HL-60 (cell line): ENCODE data around the gene IZUMO4.

ENCODE experiments used
- DNase-seq, 2 experiments: peaks; one replicate each; pipeline ENCODE4 v3.0.0-alpha.2; 2010 to 2020; ENCODE audit warnings: low read depth in 1 of 2, low spot score in 1 of 2
- H3K27ac ChIP-seq: fragments of 250-450 bp; sonication (Bioruptor Pico); replicated peaks from 2 replicates; pipeline ENCODE4 v1.5.1; 2020; ENCODE audit warnings: mild to moderate bottlenecking, moderate library complexity
- H3K27me3 ChIP-seq: fragments of 250-450 bp; sonication (Bioruptor Pico); 2 replicates; pipeline ENCODE4 v1.5.1; 2021; ENCODE audit warnings: mild to moderate bottlenecking, moderate library complexity; ENCODE audit not compliant: insufficient read depth, poor library complexity, severe bottlenecking
- H3K4me3 ChIP-seq: replicated peaks from 2 replicates; pipeline ENCODE4 v1.5.1; 2011; ENCODE audit warnings: mild to moderate bottlenecking, control low read depth, low read length; ENCODE audit not compliant: insufficient read depth
- GABPA ChIP-seq: IDR thresholded peaks from 2 replicates; pipeline ENCODE4 v1.6.1; 2012; ENCODE audit warnings: low read depth
- POLR2AphosphoS5 ChIP-seq: IDR thresholded peaks from 2 replicates; pipeline ENCODE4 v1.6.1; 2012; ENCODE audit warnings: low read depth
- SPI1 ChIP-seq: IDR thresholded peaks from 2 replicates; pipeline ENCODE4 v1.6.1; 2012; ENCODE audit warnings: low read depth, mild to moderate bottlenecking, borderline replicate concordance
- TF ChIP-seq, protein P1 (sequence below): IDR thresholded peaks from 2 replicates; pipeline ENCODE4 v1.6.1; 2012; ENCODE audit warnings: low read depth; ENCODE audit not compliant: insufficient replicate concordance
- TF ChIP-seq, protein P2 (sequence below): IDR thresholded peaks from one replicate; pipeline ENCODE4 v1.5.1; 2011; ENCODE audit warnings: low read length, control low read depth, inconsistent platforms; ENCODE audit not compliant: insufficient read depth

IZUMO4 gene

DNA sequence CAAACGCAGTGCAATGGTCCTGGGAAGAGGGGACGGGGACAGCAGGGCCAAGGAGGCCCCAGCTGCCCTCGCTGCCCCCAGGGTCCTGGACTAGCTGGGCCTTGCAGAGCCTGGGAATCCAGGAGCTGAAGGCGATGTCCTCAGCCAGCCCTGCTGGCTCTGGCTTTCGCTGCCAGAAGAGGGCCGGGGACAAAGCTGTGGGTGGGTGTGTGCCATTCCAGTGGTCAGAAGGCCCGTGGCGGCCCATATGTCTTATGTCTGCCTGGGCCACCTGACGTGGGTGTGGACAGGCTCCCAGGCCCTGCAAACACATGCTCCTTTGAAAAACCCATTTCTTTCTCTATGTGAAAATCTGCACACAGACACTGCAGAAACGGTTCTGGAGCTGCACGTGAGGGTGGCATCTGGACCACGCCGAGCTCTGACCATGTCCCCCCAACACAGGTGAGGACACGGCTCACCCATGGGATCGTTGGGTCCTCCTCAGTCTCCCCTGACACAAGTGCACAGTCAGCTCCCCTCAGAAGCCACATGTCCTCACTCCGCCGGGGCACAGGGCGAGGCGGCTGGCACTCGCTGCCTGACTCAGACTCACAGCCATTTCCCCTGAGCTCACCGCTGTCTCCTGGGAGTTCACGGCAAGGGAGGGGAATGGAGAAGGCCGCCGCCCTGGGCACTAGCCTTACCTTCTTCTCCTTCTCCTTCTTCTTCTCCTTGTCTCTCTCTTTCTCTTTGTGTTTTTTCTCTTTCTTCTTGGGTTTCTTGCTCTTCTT lies 16.9 kb downstream of the IZUMO4 start:
- Histone ChIP-seq H3K4me3 (no peak overlapping the region), H3K27me3 (no peaks in the 10 kb centered on the region), H3K27ac (no peak overlapping the region)
- TF ChIP-seq POLR2AphosphoS5: no peak
- no peak for TF ChIP-seq GABPA
- no peak for TF ChIP-seq SPI1
- TF ChIP-seq, protein P1, sequence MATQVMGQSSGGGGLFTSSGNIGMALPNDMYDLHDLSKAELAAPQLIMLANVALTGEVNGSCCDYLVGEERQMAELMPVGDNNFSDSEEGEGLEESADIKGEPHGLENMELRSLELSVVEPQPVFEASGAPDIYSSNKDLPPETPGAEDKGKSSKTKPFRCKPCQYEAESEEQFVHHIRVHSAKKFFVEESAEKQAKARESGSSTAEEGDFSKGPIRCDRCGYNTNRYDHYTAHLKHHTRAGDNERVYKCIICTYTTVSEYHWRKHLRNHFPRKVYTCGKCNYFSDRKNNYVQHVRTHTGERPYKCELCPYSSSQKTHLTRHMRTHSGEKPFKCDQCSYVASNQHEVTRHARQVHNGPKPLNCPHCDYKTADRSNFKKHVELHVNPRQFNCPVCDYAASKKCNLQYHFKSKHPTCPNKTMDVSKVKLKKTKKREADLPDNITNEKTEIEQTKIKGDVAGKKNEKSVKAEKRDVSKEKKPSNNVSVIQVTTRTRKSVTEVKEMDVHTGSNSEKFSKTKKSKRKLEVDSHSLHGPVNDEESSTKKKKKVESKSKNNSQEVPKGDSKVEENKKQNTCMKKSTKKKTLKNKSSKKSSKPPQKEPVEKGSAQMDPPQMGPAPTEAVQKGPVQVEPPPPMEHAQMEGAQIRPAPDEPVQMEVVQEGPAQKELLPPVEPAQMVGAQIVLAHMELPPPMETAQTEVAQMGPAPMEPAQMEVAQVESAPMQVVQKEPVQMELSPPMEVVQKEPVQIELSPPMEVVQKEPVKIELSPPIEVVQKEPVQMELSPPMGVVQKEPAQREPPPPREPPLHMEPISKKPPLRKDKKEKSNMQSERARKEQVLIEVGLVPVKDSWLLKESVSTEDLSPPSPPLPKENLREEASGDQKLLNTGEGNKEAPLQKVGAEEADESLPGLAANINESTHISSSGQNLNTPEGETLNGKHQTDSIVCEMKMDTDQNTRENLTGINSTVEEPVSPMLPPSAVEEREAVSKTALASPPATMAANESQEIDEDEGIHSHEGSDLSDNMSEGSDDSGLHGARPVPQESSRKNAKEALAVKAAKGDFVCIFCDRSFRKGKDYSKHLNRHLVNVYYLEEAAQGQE: no peak
- TF ChIP-seq, protein P2, sequence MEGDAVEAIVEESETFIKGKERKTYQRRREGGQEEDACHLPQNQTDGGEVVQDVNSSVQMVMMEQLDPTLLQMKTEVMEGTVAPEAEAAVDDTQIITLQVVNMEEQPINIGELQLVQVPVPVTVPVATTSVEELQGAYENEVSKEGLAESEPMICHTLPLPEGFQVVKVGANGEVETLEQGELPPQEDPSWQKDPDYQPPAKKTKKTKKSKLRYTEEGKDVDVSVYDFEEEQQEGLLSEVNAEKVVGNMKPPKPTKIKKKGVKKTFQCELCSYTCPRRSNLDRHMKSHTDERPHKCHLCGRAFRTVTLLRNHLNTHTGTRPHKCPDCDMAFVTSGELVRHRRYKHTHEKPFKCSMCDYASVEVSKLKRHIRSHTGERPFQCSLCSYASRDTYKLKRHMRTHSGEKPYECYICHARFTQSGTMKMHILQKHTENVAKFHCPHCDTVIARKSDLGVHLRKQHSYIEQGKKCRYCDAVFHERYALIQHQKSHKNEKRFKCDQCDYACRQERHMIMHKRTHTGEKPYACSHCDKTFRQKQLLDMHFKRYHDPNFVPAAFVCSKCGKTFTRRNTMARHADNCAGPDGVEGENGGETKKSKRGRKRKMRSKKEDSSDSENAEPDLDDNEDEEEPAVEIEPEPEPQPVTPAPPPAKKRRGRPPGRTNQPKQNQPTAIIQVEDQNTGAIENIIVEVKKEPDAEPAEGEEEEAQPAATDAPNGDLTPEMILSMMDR: no peak
- no peak for DNase-seq

DNA sequence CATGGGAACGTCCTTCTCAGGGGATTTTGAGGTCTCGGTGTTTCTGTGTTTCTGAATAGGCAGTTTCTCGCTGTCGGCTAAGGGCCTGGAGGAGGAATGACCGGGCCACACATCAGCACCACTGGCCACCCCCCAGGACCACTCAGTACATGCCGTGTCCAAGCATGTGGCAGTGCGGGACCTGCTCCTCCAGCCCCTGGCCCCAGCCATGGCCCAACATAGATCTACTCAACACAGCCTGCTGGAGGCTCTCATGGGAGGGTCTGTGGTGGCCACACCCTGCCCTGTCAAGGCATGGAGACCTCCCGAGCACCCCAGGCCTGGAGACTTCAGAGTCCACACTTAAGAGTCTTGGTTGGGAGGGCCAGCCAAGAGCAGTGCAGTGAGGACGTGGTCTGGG lies 17.5 kb downstream of the IZUMO4 start:
- H3K4me3 ChIP-seq: no peak overlapping the region
- H3K27ac ChIP-seq: no peak overlapping the region
- H3K27me3 ChIP-seq: no peaks in the 10 kb centered on the region
- TF ChIP-seq GABPA: no peak
- TF ChIP-seq, protein P2: no peak
- no peak for TF ChIP-seq SPI1
- TF ChIP-seq POLR2AphosphoS5: no peak
- TF ChIP-seq, protein P1: no peak
- no peak for DNase-seq

DNA sequence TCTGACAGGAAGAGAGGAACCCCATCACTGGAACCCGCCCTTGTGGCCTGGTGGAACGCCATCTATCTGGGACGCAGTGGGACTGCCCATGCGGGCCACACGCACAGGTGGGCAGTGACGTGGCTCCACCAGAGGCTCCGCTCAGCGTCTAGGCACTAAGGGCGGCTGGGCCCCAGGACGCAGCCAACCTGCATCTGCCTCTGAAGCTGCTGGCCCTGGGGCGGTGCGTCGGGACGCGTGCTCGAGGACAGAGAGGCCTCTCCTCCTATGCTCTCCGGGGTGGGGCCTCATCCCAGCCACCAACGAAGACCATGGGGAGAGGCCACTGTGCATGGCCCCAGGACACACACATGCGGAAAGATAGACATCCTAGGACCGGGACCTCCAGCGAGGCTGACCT lies 18.1 kb downstream of the IZUMO4 start:
- no peak for TF ChIP-seq GABPA
- no peak for TF ChIP-seq SPI1
- TF ChIP-seq, protein P2: no peak
- TF ChIP-seq POLR2AphosphoS5: no peak
- TF ChIP-seq, protein P1: no peak
- Histone ChIP-seq H3K27me3 (no peaks in the 10 kb centered on the region), H3K4me3 (no peak overlapping the region), H3K27ac (no peak overlapping the region)
- no peak for DNase-seq
